ENCODE results near the gene KRTAP21-3.
"Not testable (repeated sequence)": the region's sequence is repeated elsewhere in the genome, so short reads cannot be mapped to it uniquely, and the experiment has no call there.

Gene KRTAP21-3, protein sequence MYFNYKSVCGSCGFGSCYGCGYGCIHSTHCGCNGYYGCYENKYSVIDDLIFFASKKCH

DNA sequence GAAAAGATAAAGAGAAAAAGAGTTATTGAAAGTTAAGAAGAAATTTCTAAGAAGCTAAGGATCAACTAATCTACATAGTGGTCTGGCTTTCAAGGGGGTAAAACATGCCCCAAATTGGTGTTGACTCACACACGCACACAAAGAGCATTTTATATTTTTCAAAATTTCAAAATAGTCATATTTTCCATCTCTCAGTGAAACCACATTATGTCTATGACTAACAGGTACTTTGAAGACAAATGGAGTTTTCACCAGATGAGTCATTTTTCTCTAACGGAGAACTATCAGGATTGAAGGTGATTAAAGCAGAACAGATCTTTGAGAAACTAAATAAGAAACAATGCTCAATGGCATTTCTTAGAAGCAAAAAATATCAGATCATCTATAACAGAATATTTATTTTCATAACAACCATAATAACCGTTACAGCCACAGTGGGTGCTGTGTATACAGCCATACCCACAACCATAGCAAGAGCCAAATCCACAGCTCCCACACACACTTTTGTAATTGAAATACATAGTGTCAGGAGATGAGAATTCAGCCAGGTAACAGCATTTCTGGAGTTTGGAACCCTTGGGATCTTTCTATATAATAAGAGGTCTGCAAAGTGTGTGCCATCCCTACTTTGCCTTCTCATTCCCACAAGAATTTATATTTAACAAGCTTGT, at the start of gene KRTAP21-3:
Gene KRTAP21-3, minus strand, starts transcription at position 539 of the 671 bp plus-strand sequence. Its CDS starts 18 bp downstream, at position 521.
- no peak for DNase-seq (ENCODE audit: low spot score)

DNA sequence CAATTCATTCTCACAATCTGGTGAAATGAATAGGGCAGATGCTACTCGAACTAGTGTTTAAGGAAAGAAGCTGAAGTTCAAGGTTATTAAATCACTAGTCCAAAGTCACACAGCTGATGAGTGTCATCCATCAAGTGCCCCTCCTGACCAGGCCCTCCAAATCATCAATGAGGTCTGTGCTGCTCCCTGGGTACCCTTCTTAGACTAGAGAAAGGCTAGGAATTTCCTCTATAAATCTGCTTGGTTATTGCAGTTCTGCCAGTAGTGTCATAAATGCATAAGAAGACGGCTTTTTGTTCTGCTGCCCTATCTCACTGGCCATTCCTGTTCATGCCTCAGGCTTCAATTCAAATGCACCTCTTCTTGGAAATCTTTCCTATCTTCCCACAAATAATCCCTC, 42.2 kb upstream of the KRTAP21-3 start:
- DNase-seq (ENCODE audit: low spot score), result no peak

DNA sequence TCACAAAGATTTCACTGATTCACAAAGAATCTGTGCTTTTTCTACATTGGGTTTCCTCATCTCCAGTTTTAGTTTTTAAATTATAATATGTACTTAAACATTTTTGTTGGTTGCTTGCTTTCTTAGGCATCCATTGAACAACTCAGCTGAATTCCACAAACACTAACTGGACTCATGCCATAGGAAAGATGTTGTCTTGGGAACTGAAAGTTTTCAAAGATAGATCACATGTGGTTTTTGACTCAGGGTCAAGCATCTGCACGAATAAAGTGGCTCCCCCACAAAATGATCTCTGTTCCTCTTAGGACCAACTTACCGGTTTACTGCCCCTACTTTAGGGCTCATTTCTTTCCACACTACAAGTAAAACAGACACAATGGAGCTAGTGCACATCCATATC, 39.7 kb upstream of the KRTAP21-3 start:
- DNase-seq (ENCODE audit: low spot score), result no peak

DNA sequence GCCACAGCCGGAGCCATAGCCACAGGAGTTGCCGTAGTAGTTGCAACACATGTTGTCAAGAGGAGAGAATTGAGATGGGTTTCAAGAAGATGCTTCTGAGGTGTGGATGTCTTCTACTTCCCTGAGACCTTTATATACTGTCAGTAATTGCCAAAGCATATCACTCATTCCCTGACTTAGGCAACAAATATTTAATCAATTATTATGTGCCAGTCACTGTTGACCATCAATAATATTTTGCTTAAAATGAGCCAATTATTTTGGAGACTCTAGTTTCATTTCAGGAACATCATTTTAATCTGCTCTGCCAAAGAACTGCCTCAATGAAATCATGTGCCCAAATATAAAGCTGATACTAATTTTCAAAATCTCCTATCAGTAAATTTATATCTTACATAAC, 36.8 kb upstream of the KRTAP21-3 start, which contains the start of gene KRTAP21-1:
Gene KRTAP21-1, minus strand, starts transcription at position 101 of the 400 bp plus-strand sequence. Its CDS starts 50 bp downstream, at position 51.
- not testable (repeated sequence) for DNase-seq (ENCODE audit: low spot score)

DNA sequence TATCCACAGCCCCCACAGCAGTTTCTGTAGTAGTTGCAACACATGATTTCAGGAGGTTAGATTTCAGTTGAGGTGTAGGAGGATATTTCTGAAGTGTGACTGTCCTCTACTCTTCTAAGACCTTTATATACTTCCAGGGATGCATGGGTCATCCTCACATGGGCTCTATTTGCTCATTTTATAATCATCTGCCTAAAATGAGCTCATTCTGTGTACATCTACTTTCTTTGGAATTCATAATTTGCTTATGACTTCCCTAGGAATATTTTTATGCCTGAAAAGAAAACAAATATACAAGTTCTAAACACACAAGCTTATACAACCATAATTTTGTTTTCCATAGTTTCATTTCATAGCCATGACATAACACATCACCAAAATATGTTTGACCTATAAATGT, 28.6 kb upstream of the KRTAP21-3 start, which contains the start of gene KRTAP21-2:
Gene KRTAP21-2, minus strand, starts transcription at position 101 of the 400 bp plus-strand sequence. Its CDS starts 57 bp downstream, at position 44.
- DNase-seq (ENCODE audit: low spot score), result no peak

DNA sequence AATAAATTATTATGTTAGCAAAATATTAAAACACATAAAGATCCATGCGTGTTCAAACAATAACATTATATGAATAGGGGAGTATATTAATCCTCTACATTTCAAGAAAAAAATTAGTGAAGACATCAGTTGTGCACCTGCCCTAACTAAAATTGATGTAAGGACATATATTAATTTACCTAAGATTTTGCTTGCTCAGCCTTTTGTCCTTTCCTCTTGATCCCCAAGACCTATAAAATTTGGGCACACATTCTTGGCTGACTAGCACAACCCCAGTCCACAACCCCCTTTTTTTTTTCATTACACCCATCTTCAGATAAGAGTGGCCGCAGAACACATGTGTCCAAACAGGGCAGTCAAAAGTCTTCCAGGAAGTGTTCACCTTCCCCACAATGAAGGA, 21.9 kb upstream of the KRTAP21-3 start:
- DNase-seq (ENCODE audit: low spot score), result no peak

DNA sequence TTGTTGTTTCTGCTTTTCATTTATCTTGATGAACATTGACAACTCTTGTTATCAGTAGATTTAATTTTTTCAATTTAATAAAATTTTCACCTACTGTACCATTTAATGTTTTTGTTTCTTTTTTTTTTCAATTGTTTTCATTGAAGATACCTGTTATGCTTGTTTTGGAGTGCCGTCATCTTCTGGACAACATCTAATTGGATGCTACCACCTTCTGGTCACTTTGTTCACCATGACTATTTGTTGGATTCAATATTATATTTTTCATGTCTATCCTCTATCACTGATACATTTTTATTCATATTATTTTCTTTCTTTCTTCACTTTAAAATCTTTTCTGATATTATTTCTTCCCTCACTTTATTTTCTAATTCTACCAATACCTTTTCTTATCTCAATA, 14.4 kb upstream of the KRTAP21-3 start:
- DNase-seq (ENCODE audit: low spot score), result no peak

DNA sequence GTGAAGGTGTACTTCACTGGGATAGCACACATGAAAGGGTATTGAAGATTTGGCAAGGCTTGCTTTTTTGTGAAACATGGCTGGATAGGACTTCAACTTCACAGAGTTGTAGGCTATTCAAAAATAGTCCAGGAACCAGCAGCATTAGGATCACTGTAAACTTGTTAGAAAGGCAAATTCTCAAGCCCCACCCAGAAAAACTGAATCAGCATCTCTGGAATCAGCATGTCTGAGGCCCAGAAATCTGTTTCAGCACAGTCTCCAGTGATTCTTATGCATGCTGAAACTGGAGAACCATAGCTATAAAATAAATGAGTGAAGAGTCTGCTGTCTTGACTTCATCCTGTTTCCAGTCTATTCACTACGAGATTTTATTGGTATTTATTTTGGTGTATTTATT, 8.1 kb upstream of the KRTAP21-3 start:
- no peak for DNase-seq (ENCODE audit: low spot score)

DNA sequence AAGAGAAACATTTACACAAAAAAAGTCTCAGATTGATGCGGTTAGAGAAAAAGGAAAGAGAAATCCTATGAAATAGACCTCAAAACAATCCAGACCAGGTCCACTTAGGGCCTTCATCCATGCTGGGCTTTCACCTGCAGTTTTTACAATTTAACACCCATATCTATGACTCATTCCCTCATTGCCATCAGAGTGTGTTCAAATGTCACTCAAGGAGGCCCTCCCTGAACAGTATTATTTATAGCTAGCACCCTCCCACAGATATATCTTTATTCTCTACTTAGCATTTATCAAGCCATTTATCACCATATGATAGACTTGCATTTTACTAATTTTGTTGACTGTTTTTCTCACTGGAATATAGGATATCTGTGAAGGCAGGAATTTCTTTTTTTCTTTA, 824 bp upstream of the KRTAP21-3 start:
- no peak for DNase-seq (ENCODE audit: low spot score)

DNA sequence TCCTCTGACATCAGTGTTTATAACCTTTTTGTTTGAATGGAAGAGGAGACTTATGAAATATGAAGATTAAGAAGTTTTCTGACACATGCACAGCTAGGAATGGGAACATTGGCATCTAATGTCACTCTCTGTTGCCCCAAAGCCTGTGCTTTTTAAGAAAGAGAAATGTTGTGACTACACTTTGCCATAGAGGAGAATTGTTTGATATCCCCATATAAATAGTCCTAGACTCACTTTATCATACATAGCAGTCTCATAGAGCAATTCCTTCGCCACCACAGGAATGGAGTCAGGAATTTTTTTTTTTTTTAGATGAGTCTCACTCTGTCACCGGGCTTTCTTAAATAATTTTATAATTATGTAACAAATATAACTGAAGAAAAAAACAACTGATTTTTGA, 1.5 kb downstream of the KRTAP21-3 start:
- no peak for DNase-seq (ENCODE audit: low spot score)

DNA sequence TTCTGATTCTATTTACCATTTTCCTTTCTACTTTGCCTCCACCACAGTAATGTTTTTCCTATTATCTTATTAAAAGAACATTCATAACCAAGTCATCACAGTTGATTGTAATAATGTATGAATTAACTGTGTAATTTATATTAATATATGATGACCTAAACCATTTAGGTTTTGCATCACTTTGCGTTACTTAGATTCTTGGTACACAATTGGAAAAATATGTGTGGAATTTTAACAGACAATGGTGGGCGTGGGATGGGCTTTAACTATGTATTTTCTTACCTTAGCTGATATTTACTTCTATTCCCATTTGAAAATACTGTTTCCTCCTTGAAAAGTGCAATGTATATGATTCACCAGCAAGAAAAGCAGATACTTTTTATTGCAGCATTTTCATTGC, 3.6 kb downstream of the KRTAP21-3 start:
- no peak for DNase-seq (ENCODE audit: low spot score)

DNA sequence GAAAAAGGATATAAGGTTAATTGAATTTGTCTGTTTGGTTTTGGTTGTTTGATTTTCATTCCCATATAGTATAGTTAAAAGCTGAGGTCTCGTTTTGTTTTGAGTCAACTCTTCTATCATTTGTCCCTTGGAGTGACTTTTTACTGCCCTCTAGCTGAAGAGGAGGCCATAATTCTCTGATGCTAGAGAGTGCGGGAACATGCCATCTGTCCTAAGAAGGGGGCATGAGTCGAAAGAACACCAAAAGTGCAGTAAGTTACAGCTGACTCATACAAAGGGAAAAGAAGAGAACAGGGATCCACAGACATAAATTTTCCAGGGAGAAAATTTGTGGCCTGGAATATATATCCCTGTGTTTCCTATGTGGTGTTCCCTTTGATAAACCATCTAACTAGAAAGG, 4.1 kb downstream of the KRTAP21-3 start:
- no peak for DNase-seq (ENCODE audit: low spot score)

DNA sequence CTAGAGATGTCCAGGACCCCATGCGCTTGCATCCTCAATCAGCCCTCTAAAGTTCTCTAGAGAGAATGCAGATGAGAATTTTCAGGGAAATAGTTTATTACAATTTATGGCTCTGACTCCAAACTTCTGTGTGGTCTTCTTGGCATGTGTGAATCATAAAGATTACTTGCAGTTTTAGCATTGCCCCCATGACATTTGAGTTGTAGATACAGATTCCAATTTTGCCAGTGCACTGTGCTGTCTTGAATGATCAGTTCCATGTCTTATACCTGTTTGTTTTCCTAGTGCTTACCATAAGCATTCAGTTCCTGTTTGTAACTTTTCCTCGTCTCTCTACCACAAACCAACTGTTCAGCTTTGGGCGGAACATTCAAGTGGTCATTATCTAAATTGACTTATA, 4.8 kb downstream of the KRTAP21-3 start:
- DNase-seq (ENCODE audit: low spot score), result no peak

DNA sequence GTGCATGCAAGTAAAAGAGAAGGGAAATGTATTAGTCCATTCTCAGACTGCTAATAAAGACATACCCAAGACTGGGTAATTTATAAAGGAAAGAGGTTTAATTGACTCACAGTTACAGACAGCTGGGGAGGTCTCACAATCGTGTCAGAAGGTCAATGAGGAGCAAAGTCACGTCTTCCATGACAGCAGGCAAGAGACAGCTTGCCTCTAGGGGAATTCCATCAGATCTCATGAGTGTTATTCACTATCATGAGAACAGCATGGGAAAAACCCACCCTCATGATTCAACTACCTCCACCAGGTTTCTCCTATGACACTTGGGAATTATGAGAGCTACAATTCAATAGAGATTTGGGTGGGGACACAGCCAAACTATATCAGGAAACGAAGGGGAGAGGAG, 8.1 kb downstream of the KRTAP21-3 start:
- no peak for DNase-seq (ENCODE audit: low spot score)

DNA sequence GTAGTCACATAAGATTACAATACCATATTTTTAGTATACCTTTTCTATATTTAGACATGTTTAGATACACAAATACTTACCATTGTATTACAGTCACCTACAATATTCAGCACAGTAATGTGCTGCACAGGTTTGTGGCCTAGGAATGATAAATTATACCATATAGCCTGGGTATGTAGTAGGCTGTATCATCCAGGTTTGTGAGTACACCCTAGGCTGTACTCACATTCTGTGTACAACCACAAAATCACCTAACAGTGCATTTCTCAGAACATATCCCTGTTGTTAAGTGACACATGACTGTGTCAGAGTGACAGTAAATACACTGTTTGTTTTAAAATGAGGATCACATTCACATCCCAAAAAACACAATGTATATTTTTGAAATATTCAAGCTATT, 11.2 kb downstream of the KRTAP21-3 start:
- no peak for DNase-seq (ENCODE audit: low spot score)

DNA sequence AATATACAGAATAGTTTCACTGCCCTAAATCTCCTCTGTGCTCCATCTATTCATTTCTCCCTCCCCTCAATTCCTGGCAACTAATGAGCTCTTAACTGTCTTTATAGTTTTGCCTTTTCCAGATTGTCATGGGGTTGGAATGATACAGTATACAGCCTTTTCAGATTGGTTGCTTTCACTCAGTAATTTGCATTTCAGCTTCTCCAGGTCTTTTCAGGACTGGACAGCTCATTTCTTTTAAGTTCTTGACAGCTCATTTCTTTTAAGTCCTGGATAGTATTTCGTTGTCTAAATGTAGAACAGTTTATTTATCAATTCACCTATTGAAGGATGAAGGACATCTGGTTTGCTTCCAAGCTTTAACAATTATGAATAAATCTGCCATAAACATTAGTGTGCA, 22.6 kb downstream of the KRTAP21-3 start:
- no peak for DNase-seq (ENCODE audit: low spot score)

DNA sequence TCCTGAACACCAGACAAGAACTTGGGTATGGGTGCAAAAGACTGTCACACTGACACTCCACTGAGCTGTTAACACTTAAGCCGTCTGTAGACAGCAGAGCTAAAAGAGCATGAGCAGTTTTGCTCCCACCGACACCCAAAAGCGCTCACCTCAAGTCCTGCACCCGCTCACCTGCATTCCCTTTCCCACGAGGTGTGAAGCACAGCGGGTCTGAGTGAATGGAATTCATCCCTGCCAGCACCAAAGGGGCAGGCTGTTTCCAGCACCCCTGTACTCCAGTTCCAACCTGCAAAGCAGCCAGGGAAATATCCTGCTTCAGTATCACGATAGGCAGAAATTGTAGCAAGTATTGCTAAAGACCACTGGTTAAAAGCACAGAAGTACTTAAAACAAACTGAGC, 28.8 kb downstream of the KRTAP21-3 start:
- DNase-seq (ENCODE audit: low spot score), result no peak

DNA sequence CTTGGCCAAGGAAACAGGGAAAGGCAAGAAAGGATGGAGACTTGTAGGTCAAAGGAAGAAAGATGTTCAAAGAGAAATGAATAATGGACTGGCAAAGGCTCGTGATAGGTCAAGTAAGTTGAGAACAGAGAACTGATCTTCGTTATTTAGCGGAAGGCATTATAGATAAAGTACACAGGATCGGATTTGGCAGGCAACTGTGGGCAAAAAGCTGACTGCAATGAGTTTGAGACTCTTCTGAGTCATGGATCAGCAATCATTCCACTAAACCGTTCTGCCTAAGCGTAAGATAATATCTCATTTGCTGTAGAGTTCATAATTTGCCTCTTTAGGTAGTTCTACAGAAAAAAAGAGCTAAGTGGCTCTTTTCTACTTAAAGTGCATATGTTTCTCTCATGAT, 34.1 kb downstream of the KRTAP21-3 start:
- no peak for DNase-seq (ENCODE audit: low spot score)

DNA sequence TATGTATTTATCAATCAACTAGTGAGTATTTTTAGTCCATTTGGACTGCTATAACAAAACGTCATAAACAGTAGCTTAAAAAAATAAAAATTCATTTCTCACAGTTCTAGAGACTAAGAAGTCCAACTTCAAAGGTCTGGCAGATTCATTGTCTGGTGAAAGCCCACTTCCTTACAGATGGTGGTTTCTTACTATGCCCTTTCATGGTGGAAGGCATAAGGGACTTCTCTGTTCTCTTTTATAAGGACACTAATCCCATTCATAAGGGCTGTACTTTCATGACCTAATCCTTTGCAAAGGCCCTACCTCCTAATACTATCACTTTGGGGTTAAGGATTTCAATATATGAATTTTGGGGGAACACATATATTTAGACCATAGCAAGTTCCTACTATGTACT, 38.0 kb downstream of the KRTAP21-3 start:
- DNase-seq (ENCODE audit: low spot score), result no peak

DNA sequence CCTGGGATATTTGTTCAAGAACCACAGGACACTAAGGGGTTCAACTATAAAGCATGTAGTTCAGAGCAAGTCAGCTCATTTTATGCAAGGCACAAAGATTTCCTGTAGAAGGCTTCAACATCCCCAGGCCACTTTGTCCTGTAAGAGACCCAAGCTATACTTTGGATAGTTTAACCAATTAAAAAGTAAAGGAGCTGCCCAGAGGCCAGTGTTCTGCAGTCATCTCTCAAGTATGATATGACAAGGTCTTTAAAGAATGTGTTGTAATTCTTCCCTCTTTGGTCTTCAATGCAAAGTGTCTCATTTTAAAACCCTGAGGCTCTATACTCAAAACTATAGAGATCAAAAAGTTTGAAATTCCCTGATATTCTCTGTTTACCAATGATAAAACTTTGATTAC, 41.8 kb downstream of the KRTAP21-3 start:
- no peak for DNase-seq (ENCODE audit: low spot score)

DNA sequence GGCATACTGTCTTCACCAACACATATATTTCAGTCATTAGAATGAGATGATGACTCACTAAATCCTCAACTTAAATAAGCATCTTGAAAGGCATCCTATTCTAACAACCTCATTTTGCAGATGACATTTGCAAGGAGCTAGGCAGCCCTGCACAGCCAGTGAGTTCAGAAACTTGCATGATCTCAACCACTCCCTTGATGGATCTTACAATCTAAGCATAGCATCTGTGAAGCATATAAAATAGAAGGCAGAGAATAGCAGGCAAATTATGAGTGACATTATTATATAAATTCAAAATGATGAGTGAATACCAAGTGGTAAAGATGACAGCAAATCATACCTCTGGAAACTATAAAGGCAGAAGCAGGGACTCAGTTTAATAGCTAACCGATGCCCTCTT, 44.3 kb downstream of the KRTAP21-3 start:
- no peak for DNase-seq (ENCODE audit: low spot score)

DNA sequence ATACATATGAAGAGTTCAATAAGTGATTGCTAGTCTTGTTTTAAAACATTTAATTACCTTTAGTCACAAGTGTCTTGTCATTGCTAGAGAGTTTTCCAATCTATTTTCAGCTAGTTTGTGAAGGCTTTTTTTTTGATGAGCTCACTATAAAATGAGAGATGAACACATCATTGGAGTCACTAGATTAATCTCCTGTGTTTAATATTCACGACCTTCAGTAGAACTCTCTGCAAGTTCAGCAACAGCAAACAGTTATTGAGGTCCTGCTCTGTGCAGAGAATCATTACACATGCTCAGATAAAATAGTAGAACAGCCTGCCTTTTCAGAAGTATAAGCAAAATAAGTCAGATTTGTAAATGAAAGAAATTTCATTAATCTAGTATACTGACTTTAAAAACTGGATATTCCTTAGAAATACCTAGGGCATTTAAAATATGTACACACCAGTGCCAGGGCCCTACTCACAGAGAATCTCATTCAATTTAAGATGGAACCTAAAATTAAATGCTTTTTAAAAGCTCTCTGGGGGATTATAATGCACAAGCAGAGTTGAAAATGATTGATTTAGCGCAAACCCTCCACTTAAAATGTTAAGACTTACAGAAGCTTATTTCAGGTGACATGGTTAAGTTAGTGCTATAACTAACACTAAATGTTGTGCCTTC, 45.5 kb downstream of the KRTAP21-3 start:
- DNase-seq (ENCODE audit: low spot score), result no peak

DNA sequence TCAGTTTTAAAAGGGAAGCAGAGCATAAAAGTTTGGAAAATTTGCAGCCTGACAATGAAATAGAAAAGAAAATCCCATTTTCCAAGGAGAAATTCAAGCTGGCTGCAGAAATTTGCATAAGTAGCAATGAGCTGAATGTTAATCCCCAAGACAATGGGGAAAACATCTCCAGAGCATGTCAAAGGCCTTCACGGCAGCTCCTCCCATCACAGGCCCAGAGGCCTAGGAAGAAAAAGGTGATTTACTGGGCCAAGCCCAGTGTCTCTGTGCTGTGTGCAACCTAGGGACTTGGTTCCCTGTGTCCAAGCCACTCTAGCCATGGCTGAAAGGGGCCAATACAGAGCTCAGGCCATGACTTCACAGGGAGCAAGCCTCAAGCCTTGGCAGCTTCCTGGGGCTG, 49.8 kb downstream of the KRTAP21-3 start:
- DNase-seq (ENCODE audit: low spot score), result no peak

Data from Ammon's horn (tissue), 1 donor.